HG03196 (cell line): ENCODE measurements around the gene AP3B1.
"Not testable (repeated sequence)": the region's sequence is repeated elsewhere in the genome, so short reads cannot be mapped to it uniquely, and the experiment has no call there.

ENCODE experiments used
- ATAC-seq: cut with Tn5 transposase; IDR thresholded peaks from one replicate; pipeline ENCODE4 v1.9.1; 2021; ENCODE audit not compliant: unreplicated experiment

The AP3B1 gene

GRCh38 chr5:78070691-78071090 is 223.8 kb downstream of the AP3B1 start:
- ATAC-seq: not testable (repeated sequence)

DNA sequence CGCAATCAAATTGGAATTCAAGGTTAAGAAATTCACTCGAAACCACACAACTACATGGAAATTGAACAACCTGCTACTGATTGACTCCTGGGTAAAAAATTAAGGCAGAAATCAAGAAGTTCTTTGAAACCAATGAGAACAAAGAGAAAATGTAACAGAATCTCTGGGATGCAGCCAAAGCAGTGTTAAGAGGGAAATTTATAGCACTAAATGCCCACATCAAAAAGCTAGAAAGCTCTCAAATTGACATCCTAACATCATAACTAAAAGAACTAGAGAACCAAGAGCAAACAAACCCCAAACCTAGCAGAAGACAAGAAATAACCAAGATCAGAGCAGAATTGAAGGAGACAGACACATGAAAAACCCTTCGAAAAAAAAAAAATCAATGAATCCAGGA is 226.9 kb downstream of the AP3B1 start:
- not testable (repeated sequence) for ATAC-seq

DNA sequence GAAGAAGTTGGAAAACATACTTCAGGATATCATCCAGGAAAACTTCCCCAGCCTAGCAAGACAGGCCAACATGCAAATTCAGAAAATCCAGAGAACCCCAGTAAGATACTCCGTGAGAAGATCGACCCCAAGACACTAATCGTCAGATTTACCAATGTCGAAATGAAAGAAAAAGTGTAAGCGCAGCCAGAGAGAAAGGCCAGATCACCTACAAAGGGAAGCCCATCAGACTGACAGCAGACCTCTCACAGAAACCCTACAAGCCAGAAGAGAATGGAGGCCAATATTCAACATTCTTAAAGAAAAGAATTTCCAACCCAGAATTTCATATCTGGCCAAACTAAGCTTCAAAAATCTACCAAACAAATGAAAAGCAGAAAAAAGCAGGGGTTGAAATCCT is 227.8 kb downstream of the AP3B1 start:
- not testable (repeated sequence) for ATAC-seq

DNA sequence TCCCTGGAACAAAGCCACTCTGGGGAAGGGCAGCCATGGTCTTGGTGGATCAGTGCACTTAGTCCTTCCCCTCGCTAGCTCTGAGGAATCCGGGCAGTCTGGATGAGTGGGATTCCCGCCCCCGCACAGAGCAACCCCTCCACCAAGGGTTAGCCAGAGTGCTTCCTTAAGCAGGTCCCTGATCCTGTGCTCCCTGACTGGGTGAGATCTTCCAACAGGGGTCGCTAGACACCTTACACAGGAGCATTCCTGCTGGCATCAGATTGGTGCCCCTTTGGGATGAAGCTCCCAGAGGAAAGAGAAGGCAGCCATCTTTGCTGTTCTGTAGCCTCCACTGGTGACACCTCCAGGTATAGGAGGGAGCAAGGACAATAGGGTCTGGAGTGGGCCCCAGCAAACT is 228.8 kb downstream of the AP3B1 start:
- no peak for ATAC-seq

- no peak for ATAC-seq
These were observed 229.5 kb downstream of the AP3B1 start for GRCh38 chr5:78064941-78065472.

GRCh38 chr5:78063495-78063894 is 231.0 kb downstream of the AP3B1 start:
- ATAC-seq: no peak

DNA sequence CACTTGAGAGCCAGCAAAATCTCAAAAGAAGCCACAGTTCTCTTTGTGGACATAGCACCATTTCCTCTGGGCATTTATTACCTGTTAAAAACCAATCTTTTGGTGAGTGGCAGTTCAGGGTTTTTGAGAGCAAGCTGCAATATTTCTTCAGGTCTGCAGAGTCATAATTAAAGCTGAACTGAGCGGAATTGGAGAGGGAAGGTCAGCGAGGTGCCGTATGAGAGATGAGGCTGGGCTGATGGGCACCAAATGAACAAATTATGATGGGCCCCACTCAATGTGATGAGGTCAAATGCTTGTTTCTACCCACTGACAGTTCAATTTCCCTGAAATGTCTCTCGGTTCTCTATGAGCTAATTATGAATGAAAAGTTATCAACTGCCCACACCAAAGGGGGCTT is 231.9 kb downstream of the AP3B1 start:
- no peak for ATAC-seq

- ATAC-seq: no peak
These were observed 234.1 kb downstream of the AP3B1 start for GRCh38 chr5:78060421-78060820.

DNA sequence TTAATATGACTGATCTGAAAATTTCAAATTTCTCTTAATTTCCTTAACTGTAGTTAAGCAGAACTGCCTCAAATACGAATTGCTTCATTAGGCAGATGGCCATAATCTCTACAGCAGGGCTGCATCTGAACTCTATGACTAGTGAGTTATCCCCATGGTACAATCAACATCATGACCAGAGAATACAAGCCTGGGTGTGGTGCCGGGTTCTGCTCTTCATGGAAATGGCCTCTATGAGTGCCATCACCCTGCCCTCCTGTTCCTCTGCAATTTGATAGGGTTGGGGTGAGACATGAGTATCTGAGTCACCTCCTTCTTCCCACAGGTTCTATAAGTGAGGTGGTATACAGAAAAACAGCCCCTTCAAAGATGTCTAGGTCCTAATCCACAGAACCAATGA is 235.9 kb downstream of the AP3B1 start:
- ATAC-seq: no peak

DNA sequence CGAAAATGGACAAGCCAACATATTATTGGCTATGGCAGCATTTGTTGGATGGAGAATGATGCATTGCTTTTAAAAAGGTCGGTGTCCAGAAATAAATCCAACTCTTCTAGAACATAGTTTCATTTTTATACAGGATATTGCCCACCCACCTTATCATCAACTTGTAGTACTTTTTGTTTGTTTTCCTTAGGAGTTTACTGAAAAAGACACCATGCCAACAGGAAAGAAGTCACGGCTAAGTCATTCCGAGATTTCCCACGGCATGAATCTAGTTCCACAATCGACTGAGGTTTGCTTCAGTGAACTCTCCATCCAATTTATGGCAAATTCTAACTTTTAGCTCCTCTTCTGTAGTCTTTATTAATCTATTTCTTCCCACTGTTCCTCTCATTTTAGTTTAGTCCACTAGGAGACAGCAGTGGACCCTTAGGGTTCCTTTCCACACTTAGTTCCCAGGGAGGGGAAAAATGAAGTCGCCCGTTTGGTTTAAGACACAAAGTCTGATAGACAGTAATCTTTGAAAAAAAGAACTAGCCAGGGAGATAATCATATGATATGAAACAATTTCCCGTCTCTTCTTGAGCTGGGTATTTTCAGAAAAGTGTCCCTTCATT is 237.5 kb downstream of the AP3B1 start:
- no peak for ATAC-seq

DNA sequence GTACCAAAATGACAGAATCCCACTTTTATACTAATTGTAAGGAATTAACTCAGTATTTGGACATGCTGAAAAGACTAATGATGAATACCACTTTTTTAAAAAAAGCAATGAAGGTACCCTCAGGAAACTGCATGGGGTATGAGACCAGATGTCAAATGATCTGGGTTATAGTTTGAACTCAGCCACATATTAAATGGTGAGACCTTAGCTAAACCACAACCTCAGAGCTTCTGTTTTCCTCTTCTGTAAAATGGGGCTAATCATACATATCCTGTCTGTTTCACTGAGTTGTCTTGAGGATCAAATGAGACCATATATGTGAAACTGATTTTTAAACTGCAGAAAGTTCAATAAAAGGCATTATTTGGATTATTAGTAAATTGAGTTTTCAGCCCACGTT is 238.4 kb downstream of the AP3B1 start:
- ATAC-seq: no peak

- no peak for ATAC-seq
These were observed 243.6 kb downstream of the AP3B1 start for GRCh38 chr5:78050888-78051287.

DNA sequence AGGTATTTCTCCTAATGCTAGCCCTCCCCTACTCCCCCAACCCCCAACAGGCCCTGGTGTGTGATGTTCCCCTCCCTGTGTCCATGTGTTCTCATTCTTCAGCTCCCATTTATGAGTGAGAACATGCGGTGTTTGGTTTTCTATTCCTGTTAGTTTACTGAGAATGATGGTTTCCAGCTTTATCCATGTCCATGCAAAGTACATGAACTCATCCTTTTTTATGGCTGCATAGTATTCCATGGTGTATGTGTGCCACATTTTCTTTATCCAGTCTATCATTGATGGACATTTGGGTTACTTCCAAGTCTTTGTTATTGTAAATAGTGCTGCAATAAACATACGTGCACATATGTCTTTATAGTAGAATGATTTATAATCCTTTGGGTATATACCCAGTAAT is 247.7 kb downstream of the AP3B1 start:
- ATAC-seq: not testable (repeated sequence)

DNA sequence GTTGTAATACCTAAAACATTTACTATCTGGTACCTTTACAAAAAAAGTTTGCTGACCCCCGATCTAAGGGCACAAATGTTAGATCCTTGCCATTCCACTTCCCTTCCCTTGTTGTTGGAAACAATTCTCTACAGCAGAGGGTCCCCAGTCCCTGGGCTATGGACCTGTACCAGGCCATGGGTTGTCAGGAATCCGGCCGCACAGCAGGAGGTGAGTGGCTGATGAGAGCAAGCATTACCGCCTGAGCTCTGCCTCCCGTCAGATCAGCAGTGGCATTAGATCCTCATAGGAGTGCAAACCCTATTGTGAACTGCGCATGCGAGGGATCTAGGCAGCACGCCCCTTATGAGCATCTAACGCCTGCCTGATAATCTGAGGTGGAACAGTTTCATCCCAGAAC is 248.5 kb downstream of the AP3B1 start:
- no peak for ATAC-seq

- no peak for ATAC-seq
These were observed 252.7 kb downstream of the AP3B1 start for GRCh38 chr5:78041805-78042204.

GRCh38 chr5:78025540-78025939 is 269.0 kb downstream of the AP3B1 start:
- ATAC-seq: no peak

DNA sequence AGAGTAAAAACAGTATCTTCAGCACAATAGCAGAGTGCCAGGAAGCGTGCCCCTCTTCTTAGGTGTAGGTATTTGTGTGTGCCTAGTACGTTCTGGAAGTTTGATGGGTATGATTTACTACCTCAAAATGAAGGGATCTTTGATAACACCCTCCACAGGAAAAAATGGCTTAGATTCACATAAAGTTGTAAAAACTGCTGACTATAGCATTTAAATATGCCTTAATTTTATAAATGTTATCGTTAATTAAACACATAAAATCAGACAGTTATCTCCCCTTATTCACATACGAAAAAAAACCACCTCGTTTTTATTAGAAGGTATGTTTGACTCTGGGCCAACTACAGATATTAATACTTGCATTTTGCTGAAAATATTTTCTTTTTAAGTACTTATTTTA is 274.8 kb downstream of the AP3B1 start:
- no peak for ATAC-seq

GRCh38 chr5:78016863-78017529 is 277.5 kb downstream of the AP3B1 start:
- no peak for ATAC-seq

GRCh38 chr5:78009937-78010527 is 284.5 kb downstream of the AP3B1 start:
- no peak for ATAC-seq

DNA sequence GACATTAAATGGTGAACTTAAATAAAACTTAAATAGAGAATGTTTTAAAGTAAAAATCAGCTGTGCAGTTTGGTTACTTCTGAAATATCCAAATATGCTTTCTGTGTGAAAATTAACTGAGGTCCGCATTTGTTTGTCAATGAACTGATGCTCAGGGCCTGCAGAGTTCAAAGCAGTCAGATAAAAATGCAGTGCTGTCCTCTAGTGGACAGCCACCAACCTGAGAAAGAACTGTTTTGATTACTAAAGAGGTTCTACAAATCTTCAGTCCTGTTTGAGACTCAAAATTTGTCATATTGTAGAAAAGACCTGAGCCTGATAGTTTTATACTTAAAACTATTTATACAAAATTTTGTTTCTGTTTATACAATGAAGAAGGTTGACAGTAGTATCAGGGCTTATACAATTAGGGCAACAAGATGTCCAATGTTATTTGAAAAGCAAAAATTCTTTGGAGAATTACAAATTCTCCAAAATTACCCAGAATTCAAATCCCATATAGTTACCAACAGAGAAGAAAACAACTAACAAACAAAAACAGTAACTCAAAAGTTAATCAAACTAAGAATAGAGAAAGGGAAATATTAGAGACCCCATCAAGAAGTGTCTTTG is 286.0 kb downstream of the AP3B1 start:
- ATAC-seq: no peak

DNA sequence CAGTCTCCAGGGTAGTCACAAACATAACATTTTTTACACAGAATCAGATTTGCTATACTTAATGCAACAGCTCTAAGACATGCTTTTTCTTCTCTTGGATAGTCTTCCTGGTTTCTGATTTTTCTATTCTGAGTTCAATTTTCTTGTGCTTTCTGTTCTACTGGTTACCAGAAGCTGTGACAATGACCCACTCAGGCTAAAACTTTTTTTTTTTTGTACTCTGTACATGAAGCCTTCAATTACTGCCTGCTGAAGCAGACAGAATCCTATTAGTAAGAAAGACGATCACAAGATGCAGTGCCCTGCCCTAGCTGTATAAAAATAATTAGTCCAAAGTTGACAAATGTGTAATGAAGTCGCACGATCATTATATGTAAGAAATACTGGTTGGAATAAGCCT is 287.3 kb downstream of the AP3B1 start:
- ATAC-seq: no peak

GRCh38 chr5:78006449-78006848 is 288.0 kb downstream of the AP3B1 start:
- ATAC-seq: no peak
